A673 (cell line): Measurements from ENCODE around the gene PPP1R3G. TPM values are rescaled to one million over a fixed set of nuclear protein-coding genes. Genes with fewer than 3 reads are reported as not detected.
A peak's percentile ranks its signal among the peaks of the same experiment; 100 is the strongest.

Experiments used
- BruUV-seq: library from RNA; stranded (reverse); fragments of 400-500 nt; replicated peaks from 2 replicates; lab custom pipeline; 2021; lab: Mats Ljungman, UMichigan
- CTCF ChIA-PET: fragments of 300-600 bp; sonication (Branson Sonifier 250); formaldehyde crosslinking; loops from one replicate; lab custom pipeline; 2022; ENCODE audit warnings: antibody characterized with exemption; lab: Charles Lee
- POLR2A ChIA-PET: fragments of 300-600 bp; sonication (Branson Sonifier 250); formaldehyde crosslinking; loops from one replicate; lab custom pipeline; 2022; ENCODE audit warnings: antibody characterized with exemption; ENCODE audit not compliant: low non-redundant PET; lab: Charles Lee
- DNase-seq: peaks from one replicate; pipeline ENCODE4 v3.0.0-alpha.2; 2015; ENCODE audit warnings: low spot score
- H3K27ac ChIP-seq: fragments of 200-600 bp; sonication (generic); 2 replicates; pipeline ENCODE4 v1.5.1; 2016; ENCODE audit warnings: mixed run types, low read depth, mild to moderate bottlenecking, mixed read lengths, antibody characterized with exemption, low read length; ENCODE audit not compliant: poor library complexity, severe bottlenecking
- H3K27me3 ChIP-seq: fragments of 200-600 bp; sonication (generic); replicated peaks from 2 replicates; pipeline ENCODE4 v1.6.1; 2017; ENCODE audit warnings: mixed run types, low read depth, mild to moderate bottlenecking, mixed read lengths, antibody characterized with exemption, low read length; ENCODE audit not compliant: insufficient read depth, poor library complexity
- H3K36me3 ChIP-seq: fragments of 200-600 bp; sonication (generic); 2 replicates; pipeline ENCODE4 v1.6.1; 2016; ENCODE audit warnings: mixed run types, mild to moderate bottlenecking, mixed read lengths, antibody characterized with exemption, low read length; ENCODE audit not compliant: insufficient read depth, poor library complexity, severe bottlenecking
- H3K4me1 ChIP-seq: fragments of 200-600 bp; sonication (generic); 2 replicates; pipeline ENCODE4 v1.6.1; 2017; ENCODE audit warnings: mixed run types, mild to moderate bottlenecking, mixed read lengths, antibody characterized with exemption, low read length; ENCODE audit not compliant: insufficient read depth, poor library complexity, severe bottlenecking
- H3K4me3 ChIP-seq: fragments of 200-600 bp; sonication (generic); 2 replicates; pipeline ENCODE4 v1.5.1; 2016; ENCODE audit warnings: low read depth, mixed run types, mild to moderate bottlenecking, mixed read lengths, low read length; ENCODE audit not compliant: poor library complexity, severe bottlenecking
- H3K9me3 ChIP-seq: fragments of 200-600 bp; sonication (generic); 2 replicates; pipeline ENCODE4 v1.6.1; 2016; ENCODE audit warnings: mixed run types, low read depth, mild to moderate bottlenecking, mixed read lengths, antibody characterized with exemption, low read length; ENCODE audit not compliant: poor library complexity, severe bottlenecking
- EZH2 ChIP-seq: fragments of 200-600 bp; sonication (generic); IDR thresholded peaks from 2 replicates; pipeline ENCODE4 v1.6.1; 2017; ENCODE audit warnings: borderline replicate concordance, low read depth, mild to moderate bottlenecking, mixed read lengths, antibody characterized with exemption, low read length; ENCODE audit not compliant: poor library complexity, severe bottlenecking
- intact Hi-C: fragments of 100-400 bp; cut with micrococcal nuclease; formaldehyde crosslinking; loops from one replicate; pipeline ENCODE4 v1.10.0; 2022; ENCODE audit not compliant: unreplicated experiment
- total RNA-seq: library from RNA; stranded (reverse); gene quantifications from 2 replicates; pipeline ENCODE4 v1.2.3, GENCODE V29; 2021
- TF ChIP-seq, protein P1 (sequence below): fragments of 300-800, 200-600 bp; sonication (generic); conservative IDR thresholded peaks from 2 replicates; pipeline ENCODE4 v1.5.1; 2017; ENCODE audit warnings: low read depth, mild to moderate bottlenecking, antibody characterized with exemption, low read length, moderate library complexity, mixed read lengths

Gene PPP1R3G
- total RNA-seq, 1 experiment from 2014 or later: 0.24 TPM

- CTCF ChIA-PET: no interaction called here
- POLR2A ChIA-PET: no interaction called here
- no peak for TF ChIP-seq EZH2
- TF ChIP-seq, protein P1, sequence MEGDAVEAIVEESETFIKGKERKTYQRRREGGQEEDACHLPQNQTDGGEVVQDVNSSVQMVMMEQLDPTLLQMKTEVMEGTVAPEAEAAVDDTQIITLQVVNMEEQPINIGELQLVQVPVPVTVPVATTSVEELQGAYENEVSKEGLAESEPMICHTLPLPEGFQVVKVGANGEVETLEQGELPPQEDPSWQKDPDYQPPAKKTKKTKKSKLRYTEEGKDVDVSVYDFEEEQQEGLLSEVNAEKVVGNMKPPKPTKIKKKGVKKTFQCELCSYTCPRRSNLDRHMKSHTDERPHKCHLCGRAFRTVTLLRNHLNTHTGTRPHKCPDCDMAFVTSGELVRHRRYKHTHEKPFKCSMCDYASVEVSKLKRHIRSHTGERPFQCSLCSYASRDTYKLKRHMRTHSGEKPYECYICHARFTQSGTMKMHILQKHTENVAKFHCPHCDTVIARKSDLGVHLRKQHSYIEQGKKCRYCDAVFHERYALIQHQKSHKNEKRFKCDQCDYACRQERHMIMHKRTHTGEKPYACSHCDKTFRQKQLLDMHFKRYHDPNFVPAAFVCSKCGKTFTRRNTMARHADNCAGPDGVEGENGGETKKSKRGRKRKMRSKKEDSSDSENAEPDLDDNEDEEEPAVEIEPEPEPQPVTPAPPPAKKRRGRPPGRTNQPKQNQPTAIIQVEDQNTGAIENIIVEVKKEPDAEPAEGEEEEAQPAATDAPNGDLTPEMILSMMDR: no peak
- intact Hi-C loops: no loop called here
- no peaks in the 10 kb centered on the region for H3K36me3 ChIP-seq
- H3K4me1 ChIP-seq: no peaks in the 10 kb centered on the region
- BruUV-seq: no TSS peak
- H3K27ac ChIP-seq: no peak overlapping the region
- H3K4me3 ChIP-seq: no peak overlapping the region
- no peaks in the 10 kb centered on the region for H3K9me3 ChIP-seq
- no peak for DNase-seq
- no peaks in the 10 kb centered on the region for H3K27me3 ChIP-seq
These were observed 11.1 kb upstream of the PPP1R3G start for GRCh38 chr6:5073992-5074391.

- ChIA-PET POLR2A (no interaction called here), CTCF (no interaction called here)
These were observed 8.2 kb upstream of the PPP1R3G start for GRCh38 chr6:5076931-5077330.

DNA sequence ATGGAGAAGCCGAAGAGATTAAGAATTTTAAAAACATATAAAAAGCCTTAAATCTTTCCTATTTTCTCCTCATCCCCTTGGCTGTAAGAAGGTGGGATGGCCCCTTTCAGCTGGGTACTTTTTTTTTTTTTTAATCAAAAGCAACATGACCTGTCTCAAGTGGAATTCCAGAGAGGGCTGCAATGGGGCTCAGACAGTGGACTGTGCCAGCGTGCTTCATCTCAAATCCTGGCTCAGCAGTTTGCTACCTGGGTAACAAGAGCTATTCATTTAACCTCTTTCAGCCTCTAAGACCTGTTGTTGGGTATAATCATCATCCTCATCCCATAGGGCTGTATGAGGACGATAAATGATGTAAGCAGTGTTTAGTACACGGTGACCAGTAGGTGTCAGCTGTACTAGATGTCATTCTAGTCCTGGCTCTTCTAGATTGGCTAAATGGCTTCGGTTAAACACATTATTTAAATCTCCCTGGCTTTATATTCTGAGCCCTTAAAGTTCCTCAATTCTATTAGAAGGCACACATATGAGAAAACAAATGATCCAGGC lies 6.9 kb upstream of the PPP1R3G start:
- Histone ChIP-seq H3K4me1 (no peaks in the 10 kb centered on the region), H3K9me3 (no peaks in the 10 kb centered on the region), H3K4me3 (no peak overlapping the region), H3K36me3 (no peaks in the 10 kb centered on the region), H3K27me3 (no peaks in the 10 kb centered on the region), H3K27ac (no peak overlapping the region)
- CTCF ChIA-PET: interaction anchor here (0.8 kb wide), 1 partner anchor 26 kb away, joined by 5 read pairs; no protein-coding TSS in a partner anchor
- POLR2A ChIA-PET: no interaction called here
- TF ChIP-seq EZH2: no peak
- TF ChIP-seq, protein P1: peak; percentile 48
- no TSS peak for BruUV-seq
- intact Hi-C loops: no loop called here
- DNase-seq: peak; percentile 38

More at GRCh38 chr6:5076931-5077330, 8.2 kb upstream of the PPP1R3G start:
- no TSS peak for BruUV-seq
- H3K27me3 ChIP-seq: no peaks in the 10 kb centered on the region
- H3K27ac ChIP-seq: no peak overlapping the region
- no peak for DNase-seq
- no peak for TF ChIP-seq EZH2
- TF ChIP-seq, protein P1: no peak
- no peak overlapping the region for H3K4me3 ChIP-seq
- intact Hi-C loops: no loop called here
- H3K9me3 ChIP-seq: no peaks in the 10 kb centered on the region
- no peaks in the 10 kb centered on the region for H3K4me1 ChIP-seq
- H3K36me3 ChIP-seq: no peaks in the 10 kb centered on the region
